Skeletal muscle satellite cell (primary cell): Measurements from ENCODE around the gene NEDD9.

Experiments used
- H3K27me3 ChIP-seq: 2 replicates; pipeline ENCODE4 v1.7.0; 2013; ENCODE audit warnings: low read length; ENCODE audit not compliant: control insufficient read depth, insufficient read depth
- H3K36me3 ChIP-seq: 2 replicates; pipeline ENCODE4 v1.7.0; 2013; ENCODE audit warnings: mild to moderate bottlenecking, control low read depth, low read length; ENCODE audit not compliant: insufficient read depth
- H3K4me1 ChIP-seq: 2 replicates; pipeline ENCODE4 v1.7.0; 2013; ENCODE audit warnings: low read length; ENCODE audit not compliant: control insufficient read depth, insufficient read depth
- H3K4me2 ChIP-seq: 2 replicates; pipeline ENCODE4 v1.7.0; 2013; ENCODE audit warnings: mild to moderate bottlenecking, low read length
- H3K4me3 ChIP-seq: 2 replicates; pipeline ENCODE4 v1.7.0; 2013; ENCODE audit warnings: low read length
- H3K9ac ChIP-seq: 2 replicates; pipeline ENCODE4 v1.7.0; 2013; ENCODE audit warnings: mild to moderate bottlenecking, low read depth, low read length, moderate library complexity
- H3K9me3 ChIP-seq: replicated peaks from 2 replicates; pipeline ENCODE4 v1.7.0; 2013; ENCODE audit warnings: mild to moderate bottlenecking, control low read depth, low read length

NEDD9 gene

GRCh38 chr6:11193434-11193833 is 39.0 kb downstream of the NEDD9 start:
- Histone ChIP-seq H3K9me3 (no peaks in the 10 kb centered on the region), H3K4me3 (no peak overlapping the region), H3K4me1 (peaks cover 48% of the 10 kb centered on the region), H3K4me2 (no peak overlapping the region), H3K36me3 (peaks cover 37% of the 10 kb centered on the region), H3K9ac (no peak overlapping the region), H3K27me3 (no peaks in the 10 kb centered on the region)

DNA sequence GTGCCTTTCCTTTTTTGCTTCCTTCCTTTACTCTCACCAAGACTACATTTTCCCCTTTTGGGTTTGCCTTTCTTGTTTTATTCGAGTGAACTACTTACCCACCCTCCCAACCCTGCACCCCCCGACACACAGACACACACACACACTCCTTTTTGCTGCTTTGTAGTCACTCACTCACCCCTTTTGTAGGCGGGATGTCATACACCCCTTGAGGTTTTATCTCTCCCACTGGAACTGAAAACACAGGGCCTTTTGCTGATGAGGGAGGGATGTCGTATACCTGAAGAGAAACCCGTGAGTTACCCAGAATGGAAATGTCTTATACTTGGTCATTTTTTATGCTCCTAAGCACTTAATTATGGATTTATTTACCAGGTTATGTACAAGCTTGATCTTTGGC is 40.3 kb downstream of the NEDD9 start:
- H3K4me3 ChIP-seq, result no peak overlapping the region
- H3K4me2 ChIP-seq, result no peak overlapping the region
- peaks cover 43% of the 10 kb centered on the region for H3K4me1 ChIP-seq
- no peaks in the 10 kb centered on the region for H3K27me3 ChIP-seq
- H3K9me3 ChIP-seq, result no peaks in the 10 kb centered on the region
- peaks cover 43% of the 10 kb centered on the region for H3K36me3 ChIP-seq
- no peak overlapping the region for H3K9ac ChIP-seq

DNA sequence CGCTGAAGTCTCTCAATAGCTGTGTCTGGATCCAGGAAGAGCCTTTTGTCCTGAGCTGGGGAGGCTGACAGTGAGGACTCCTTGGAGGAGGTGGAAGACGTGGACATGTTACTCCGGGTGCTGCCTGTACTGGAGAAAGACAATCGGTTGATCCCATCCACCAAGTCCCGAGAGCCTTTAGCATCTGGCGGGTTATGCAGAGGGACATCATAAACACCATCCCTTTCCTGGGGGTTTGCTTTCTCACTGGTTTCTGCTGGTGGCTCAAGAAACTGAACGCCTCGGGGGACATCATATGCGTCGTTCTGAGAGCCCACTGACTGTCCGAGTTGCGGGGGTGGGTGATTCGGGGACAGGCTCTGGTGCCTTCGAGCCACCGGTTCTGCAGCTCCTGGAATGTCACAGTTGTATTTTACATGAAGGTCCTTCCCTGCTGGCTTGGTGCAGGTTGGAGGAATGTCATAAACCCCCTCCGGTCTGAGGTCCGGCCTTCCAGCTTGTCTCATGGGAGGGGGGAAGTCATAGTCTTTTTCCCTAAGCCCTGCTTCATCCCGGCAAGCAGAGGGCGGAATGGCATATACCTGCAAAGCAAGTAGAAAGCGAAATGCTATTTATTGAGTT is 41.7 kb downstream of the NEDD9 start:
- H3K9ac ChIP-seq, result no peak overlapping the region
- H3K9me3 ChIP-seq, result no peaks in the 10 kb centered on the region
- H3K27me3 ChIP-seq, result no peaks in the 10 kb centered on the region
- no peak overlapping the region for H3K4me3 ChIP-seq
- H3K4me2 ChIP-seq, result no peak overlapping the region
- peaks cover 53% of the 10 kb centered on the region for H3K36me3 ChIP-seq
- peaks cover 29% of the 10 kb centered on the region for H3K4me1 ChIP-seq

DNA sequence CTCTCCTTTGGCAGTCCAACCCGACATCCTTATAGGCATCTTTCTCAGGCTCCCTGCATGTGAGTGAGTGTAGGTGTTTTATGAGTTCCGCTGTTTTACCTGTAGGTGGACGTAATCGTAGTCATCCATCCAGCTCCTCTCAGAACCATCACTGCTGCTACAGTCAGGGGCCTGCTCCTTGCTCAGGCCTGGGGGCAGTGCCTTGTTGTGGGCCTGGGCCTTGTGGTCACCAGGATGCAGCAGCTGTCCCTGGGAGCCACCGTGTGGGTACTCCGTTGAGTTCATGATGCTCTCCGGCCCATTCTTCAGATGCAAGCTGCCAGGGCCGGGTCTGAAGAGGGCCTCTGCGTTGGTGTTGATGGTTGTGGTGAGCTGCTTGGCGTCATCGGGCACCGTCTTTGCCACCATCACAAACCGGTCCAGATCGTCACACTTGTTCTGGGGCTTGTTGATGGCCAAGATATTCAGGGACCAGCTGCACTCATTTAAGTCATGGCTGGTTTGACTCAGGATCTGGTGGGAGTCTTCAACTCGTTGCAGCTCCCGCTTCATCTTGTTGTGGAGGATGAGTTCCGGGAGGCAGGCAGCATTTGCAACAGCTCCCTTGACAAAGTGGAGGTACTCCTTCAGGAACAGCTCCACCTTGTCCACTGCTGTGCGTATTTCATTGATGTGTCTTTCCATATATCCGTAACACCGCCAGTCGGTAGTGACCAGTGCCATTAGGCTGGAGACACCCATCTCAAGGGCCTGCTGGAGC is 42.4 kb downstream of the NEDD9 start:
- Histone ChIP-seq H3K27me3 (no peaks in the 10 kb centered on the region), H3K4me3 (no peak overlapping the region), H3K4me2 (no peak overlapping the region), H3K4me1 (peaks cover 22% of the 10 kb centered on the region), H3K9me3 (no peaks in the 10 kb centered on the region), H3K36me3 (peaks cover 60% of the 10 kb centered on the region), H3K9ac (no peak overlapping the region)

DNA sequence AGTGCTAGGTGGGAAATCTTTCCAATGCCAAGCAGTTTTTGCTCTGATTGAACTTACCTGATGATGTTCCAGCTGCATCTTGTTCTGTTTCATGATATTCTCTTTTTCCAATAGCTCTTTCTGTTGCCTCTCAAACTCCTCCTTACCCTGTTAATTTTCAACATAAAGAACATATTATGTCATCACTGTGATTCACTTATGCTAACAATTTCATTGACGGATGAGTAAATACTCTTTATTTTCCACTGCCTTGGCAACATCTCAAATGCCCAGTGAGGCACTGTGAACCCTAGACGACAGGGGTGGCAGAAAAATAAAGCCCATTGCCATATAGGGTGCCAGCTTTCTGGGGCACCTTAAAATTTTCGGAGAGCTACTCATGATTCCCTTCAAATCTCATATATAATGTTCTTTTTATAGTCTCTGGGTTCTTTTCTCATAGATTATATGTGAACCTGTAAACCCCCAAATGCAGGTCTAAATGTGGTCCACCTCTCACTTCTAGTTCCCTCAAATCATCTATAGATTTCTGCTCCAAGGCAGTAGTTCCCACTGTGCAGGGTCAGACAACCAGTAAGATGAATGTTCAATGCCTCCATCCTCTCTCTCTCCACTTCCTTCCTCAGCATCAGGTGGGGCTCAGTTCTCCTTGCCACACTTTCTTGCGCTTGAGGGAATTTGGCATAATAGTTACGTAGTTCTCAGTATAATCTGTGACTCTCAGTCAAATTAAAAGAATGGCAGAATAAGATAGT is 44.1 kb downstream of the NEDD9 start:
- H3K27me3 ChIP-seq, result no peaks in the 10 kb centered on the region
- H3K4me1 ChIP-seq, result peaks cover 10% of the 10 kb centered on the region
- H3K9ac ChIP-seq, result peak overlapping the region; percentile 45
- H3K9me3 ChIP-seq, result no peaks in the 10 kb centered on the region
- H3K36me3 ChIP-seq, result peaks cover 66% of the 10 kb centered on the region
- no peak overlapping the region for H3K4me3 ChIP-seq
- no peak overlapping the region for H3K4me2 ChIP-seq

DNA sequence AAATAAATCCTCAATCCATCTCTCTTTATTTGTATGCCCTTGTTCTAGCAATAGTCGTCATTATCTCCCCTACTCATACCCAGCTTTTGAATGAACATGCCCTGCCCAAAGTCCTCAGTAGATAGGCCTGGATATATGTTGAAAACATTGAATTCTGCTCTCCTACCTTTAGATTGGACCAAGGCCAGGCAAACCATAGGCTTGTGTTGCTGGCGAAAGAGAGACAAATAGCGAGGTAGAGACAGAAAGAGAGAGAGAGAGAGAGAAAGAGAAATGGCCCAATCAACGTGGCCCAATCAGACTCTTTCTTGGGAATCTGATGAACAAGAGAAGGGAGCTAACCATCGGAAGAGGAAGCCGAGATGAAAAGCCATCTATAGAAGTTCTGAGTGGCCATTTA is 45.2 kb downstream of the NEDD9 start:
- Histone ChIP-seq H3K27me3 (no peaks in the 10 kb centered on the region), H3K36me3 (peaks cover 68% of the 10 kb centered on the region), H3K4me3 (no peak overlapping the region), H3K9ac (no peak overlapping the region), H3K4me2 (no peak overlapping the region), H3K9me3 (no peaks in the 10 kb centered on the region), H3K4me1 (peaks cover 10% of the 10 kb centered on the region)

DNA sequence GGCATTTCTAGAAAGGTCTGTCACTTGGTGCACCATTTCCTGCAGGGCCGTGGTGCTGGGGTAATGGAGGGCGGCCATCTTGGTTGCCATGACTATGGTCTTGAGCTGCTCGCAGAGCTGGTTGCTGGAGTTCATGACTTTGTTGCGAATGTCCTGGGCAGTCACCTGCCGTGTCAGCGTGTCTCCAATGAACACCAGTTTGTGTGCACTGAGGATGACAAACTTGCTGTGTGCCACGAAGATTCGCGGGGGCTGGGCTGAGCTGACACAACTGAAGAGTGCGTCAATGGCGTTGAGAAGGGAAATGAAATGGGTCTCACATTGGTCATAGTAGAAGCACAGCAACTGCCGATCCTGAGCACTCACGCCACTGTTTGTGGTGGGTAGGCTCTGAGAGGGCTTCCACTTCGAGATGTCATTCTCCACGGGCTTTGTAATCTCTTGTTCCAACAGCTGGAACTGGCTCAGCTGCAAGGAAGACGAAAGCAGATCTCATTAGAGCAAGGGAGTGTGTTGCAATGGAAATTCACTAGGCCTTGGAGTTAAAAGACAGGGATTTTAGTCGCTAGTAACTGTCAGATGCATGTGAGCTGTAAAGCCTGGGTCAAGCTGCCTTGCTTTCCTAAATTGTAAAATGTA is 47.1 kb downstream of the NEDD9 start:
- H3K9ac ChIP-seq, result no peak overlapping the region
- H3K36me3 ChIP-seq, result peaks cover 51% of the 10 kb centered on the region
- H3K27me3 ChIP-seq, result no peaks in the 10 kb centered on the region
- H3K4me2 ChIP-seq, result no peak overlapping the region
- H3K4me1 ChIP-seq, result peaks cover 11% of the 10 kb centered on the region
- no peak overlapping the region for H3K4me3 ChIP-seq
- H3K9me3 ChIP-seq, result no peaks in the 10 kb centered on the region

- Histone ChIP-seq H3K27me3 (no peaks in the 10 kb centered on the region), H3K36me3 (peaks cover 37% of the 10 kb centered on the region), H3K9me3 (no peaks in the 10 kb centered on the region), H3K4me1 (peaks cover 19% of the 10 kb centered on the region), H3K4me2 (no peak overlapping the region), H3K9ac (no peak overlapping the region), H3K4me3 (no peak overlapping the region)
Observed at GRCh38 chr6:11183761-11184362, 48.6 kb downstream of the NEDD9 start.

DNA sequence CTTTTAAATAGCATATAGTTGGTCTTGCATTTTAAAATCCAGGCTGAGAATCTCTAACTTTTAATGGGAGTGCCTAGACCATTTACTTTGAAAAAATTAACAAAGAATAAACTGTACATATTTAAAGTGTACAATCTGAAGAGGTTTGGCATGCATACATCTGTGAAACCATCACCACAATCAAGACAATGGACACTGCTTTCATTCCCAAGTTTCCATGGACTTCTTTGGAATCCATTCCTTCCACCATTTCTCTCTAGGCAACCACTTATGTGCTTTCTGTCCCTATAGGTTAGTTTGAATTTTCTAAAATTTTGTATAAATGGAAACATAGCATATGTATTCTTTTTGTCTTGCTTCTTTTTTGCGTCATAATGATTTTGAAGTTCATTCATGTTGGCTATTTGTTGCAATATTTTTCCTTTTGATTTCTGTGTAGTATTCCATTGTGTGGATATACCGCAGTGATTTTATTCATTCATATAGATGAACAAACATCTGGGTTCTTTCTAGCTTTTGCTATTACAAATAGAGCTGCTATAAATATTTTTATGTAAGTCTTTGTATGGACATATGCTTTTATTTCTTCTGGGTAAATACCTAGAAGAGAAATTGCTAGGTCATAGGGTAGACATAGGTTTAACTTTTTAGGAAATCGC is 50.9 kb downstream of the NEDD9 start:
- Histone ChIP-seq H3K9ac (no peak overlapping the region), H3K4me3 (no peak overlapping the region), H3K4me1 (peaks cover 9% of the 10 kb centered on the region)

DNA sequence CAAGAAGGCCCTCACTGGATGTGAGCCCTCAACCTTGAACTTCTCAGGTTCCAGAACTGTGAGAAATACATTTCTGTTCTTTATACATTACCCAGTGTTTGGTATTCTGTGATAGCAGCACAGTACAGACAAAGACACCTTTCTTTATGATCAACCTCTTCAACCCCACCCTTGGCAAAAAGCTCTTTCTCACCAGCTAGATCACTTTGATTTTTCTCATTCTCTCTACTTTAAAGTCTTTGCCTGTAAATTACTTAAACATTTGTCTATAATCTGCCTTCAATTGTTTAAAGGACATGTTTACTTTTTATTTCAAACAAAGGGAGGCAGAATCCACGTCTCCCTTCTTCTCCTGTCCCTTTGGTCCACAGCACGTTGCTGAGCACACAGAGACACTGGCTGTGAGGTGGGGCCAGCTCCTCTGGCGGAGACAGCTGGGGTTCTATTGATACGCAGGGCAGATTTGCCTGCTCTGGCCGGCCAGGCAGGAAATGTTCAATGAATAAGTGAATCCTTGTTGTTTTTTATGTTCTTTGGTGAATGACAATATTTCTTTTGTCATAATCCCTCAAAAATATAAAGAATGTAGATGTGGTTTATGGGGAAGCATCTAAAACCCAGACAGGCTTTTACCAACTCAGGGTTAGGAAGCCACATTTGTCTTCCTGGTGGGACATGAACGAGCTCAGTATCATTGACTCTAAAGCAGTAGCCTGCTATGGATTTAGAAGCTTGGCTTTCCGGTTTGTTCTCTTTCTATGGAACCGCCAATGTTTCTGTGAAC is 52.9 kb downstream of the NEDD9 start:
- no peaks in the 10 kb centered on the region for H3K27me3 ChIP-seq
- H3K4me2 ChIP-seq, result no peak overlapping the region
- peaks cover 9% of the 10 kb centered on the region for H3K4me1 ChIP-seq
- no peak overlapping the region for H3K4me3 ChIP-seq
- H3K9ac ChIP-seq, result peak overlapping the region; percentile 30
- H3K9me3 ChIP-seq, result no peaks in the 10 kb centered on the region
- peaks cover 9% of the 10 kb centered on the region for H3K36me3 ChIP-seq

More for the DNA sequence above, 50.9 kb downstream of the NEDD9 start:
- H3K36me3 ChIP-seq, result peaks cover 25% of the 10 kb centered on the region
- H3K4me2 ChIP-seq, result no peak overlapping the region
- H3K9me3 ChIP-seq, result no peaks in the 10 kb centered on the region
- no peaks in the 10 kb centered on the region for H3K27me3 ChIP-seq
